Activated naive CD8-positive, alpha-beta T cell treated with anti-CD3 and anti-CD28 coated beads, Interleukin-2, amount 10 ng/mL, durations not matched to agents 7 days and 5 days (primary cell): ENCODE data around the gene CFAP410. TPM values are rescaled to one million over a fixed set of nuclear protein-coding genes. Genes with fewer than 3 reads are reported as not detected.

Experiments used
- ATAC-seq: fragments of 150-1000 bp; cut with Tn5 transposase; one replicate; pipeline ENCODE4 v1.10.0; 2021; ENCODE audit warnings: low read depth, moderate library complexity
- POLR2A ChIA-PET: fragments of 350-600 bp; sonication (Branson Sonifier 250); formaldehyde crosslinking; loops from one replicate; lab custom pipeline; 2021; ENCODE audit warnings: antibody characterized with exemption; lab: Charles Lee
- DNase-seq: peaks from one replicate; pipeline ENCODE4 v3.0.0; 2021
- H3K27ac Mint-ChIP-seq: one replicate; pipeline ENCODE4 v1.8.0; 2022; ENCODE audit warnings: mild to moderate bottlenecking, mixed read lengths
- H3K27me3 Mint-ChIP-seq: one replicate; pipeline ENCODE4 v1.8.0; 2022; ENCODE audit warnings: mild to moderate bottlenecking, moderate library complexity, mixed read lengths
- H3K36me3 Mint-ChIP-seq: one replicate; pipeline ENCODE4 v1.8.0; 2021; ENCODE audit warnings: mild to moderate bottlenecking, mixed read lengths
- H3K4me1 Mint-ChIP-seq: one replicate; pipeline ENCODE4 v1.8.0; 2021; ENCODE audit warnings: mixed read lengths
- H3K4me3 Mint-ChIP-seq: one replicate; pipeline ENCODE4 v1.8.0; 2022; ENCODE audit warnings: mild to moderate bottlenecking, moderate library complexity, mixed read lengths
- H3K9me3 Mint-ChIP-seq: one replicate; pipeline ENCODE4 v1.8.0; 2021; ENCODE audit warnings: mixed read lengths
- total RNA-seq, 2 experiments: library from RNA; stranded (reverse); gene quantifications; one replicate each; pipeline ENCODE4 v1.2.3, GENCODE V29; 2021

Gene CFAP410
- total RNA-seq, 2 experiments from 2014 or later, result 23.7 TPM

DNA sequence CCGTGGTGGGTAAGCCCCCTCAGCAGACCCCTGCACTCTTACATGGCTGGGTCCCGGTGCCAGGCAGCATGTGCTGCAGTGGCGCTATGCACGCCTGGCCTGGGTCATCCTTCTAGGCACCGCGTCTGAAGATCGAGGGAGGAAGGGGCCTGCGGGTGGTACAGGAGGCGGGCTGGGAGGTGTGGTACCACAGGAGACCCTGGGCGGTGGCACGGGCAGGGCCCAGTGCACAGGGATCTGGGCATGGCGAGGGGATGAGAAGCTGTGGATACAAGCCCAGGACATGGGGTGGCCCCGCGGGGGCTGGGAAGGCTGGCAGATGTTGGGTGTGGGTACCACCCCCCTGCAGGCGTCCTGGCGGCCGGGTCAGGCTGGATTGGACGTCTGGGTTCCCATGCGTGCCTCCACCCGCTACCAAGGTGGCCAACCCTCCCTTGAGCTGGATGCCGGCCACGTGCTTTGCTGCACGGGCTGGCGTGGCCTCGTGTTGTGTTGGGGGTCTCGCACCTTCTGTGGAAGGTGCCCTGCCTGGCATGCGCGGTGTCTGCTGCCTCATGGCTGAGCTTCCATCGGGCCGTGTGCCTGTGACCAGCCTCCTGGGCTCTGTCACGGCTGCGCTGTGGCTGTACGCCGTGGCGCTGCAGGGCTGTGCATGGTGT is 19.7 kb downstream of the CFAP410 start:
- Mint-ChIP-seq H3K9me3 (no peaks in the 10 kb centered on the region), H3K4me1 (no peaks in the 10 kb centered on the region), H3K27ac (no peak overlapping the region), H3K27me3 (no peaks in the 10 kb centered on the region), H3K4me3 (no peak overlapping the region), H3K36me3 (peaks cover 3% of the 10 kb centered on the region)
- POLR2A ChIA-PET, result no interaction called here
- DNase-seq (no peak), ATAC-seq (no peak)

DNA sequence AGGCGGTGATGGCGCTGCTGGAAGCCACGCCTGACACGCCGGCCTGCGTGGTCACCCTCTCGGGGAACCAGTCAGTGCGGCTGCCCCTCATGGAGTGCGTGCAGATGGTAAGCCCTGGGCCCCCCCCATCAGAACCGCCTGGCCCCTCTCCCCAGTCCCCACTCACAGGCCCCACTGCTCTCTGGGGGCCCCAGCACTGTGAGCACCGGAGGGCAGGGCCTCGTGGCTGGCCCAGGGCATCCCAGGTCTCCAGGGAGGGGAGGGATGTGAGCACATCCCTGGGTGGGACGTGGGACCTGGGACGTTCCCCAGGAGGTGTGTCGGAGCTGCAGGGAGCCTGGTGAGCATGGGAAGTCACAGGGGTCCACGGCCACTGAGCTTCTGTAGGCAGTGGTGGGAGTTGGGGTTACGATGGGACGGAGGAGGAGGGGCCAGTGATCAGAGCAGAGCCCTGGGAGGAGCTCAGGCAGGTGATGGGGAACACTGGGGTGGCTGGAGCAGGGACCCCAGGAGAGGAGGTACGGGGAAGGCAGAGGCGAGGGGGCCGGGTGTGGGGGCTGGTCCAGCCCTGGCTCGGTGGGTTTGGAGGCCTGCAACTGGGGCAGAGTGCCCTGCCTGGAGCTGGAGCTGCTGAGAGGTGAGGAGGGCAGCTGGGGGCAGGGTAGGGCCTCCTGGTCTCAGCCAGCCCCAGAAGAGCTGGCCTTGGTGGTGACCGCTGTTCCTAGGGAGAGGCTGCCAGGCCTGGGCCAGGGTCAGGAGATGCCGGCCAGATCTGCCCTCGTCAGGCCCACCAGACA is 20.5 kb downstream of the CFAP410 start:
- Mint-ChIP-seq H3K27ac (no peak overlapping the region), H3K36me3 (peaks cover 3% of the 10 kb centered on the region), H3K4me1 (no peaks in the 10 kb centered on the region), H3K27me3 (no peaks in the 10 kb centered on the region), H3K4me3 (no peak overlapping the region), H3K9me3 (no peaks in the 10 kb centered on the region)
- DNase-seq, result no peak
- ATAC-seq, result no peak
- POLR2A ChIA-PET, result no interaction called here

DNA sequence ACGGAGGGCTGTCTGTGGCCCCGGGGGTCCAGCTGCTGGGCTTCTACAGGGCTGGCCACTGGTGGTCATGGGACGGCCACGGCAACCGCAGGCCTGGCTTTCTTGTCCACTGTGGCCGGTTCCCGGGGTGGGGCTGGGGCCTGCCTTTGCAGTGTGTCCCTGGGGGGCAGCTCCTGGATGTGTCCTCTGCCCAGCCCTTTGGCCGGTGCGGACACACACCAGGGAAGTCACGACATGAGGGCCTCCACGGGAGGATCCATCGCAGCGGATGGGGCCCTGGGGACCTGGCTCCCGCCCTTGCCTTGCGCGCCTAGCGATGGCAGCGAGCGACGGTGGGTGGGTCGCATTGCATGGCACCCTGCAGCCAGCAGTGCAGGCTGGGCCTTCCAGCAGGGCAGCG is 21.3 kb downstream of the CFAP410 start:
- ATAC-seq, result no peak
- POLR2A ChIA-PET, result no interaction called here
- no peak for DNase-seq

DNA sequence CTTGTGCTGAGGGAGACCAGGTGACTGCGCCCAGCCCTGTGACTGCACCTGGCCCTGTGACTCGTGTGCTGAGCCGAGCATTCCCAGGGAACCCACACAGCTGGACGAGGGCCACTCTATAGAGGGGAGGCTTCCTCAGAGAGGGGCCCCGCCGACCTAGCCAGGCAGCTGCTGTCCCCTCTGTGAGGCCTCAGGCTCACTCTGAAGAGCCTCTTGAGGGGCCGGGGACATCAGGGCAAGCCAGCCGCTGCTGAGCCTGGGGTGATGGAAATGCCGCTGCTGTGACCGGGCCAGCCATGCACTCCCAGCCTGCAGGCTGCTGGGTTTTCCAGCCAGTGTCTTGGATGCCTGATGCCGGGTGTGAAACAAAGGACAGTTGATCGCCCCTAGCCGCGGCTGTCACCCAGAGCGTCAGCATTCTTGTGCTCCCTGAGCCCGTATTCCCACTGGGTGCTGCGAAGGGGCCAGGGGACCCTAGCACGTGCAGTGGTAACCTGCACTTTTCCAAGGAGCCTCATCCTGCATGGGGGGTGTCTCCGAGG is 21.9 kb downstream of the CFAP410 start:
- no peaks in the 10 kb centered on the region for H3K27me3 Mint-ChIP-seq
- DNase-seq, result no peak
- H3K9me3 Mint-ChIP-seq, result no peaks in the 10 kb centered on the region
- H3K4me1 Mint-ChIP-seq, result no peaks in the 10 kb centered on the region
- no peak overlapping the region for H3K4me3 Mint-ChIP-seq
- POLR2A ChIA-PET, result no interaction called here
- H3K27ac Mint-ChIP-seq, result no peak overlapping the region
- peaks cover 3% of the 10 kb centered on the region for H3K36me3 Mint-ChIP-seq
- ATAC-seq, result no peak

More for the DNA sequence above, 21.3 kb downstream of the CFAP410 start:
- Mint-ChIP-seq H3K9me3 (no peaks in the 10 kb centered on the region), H3K27me3 (no peaks in the 10 kb centered on the region), H3K27ac (no peak overlapping the region), H3K4me1 (no peaks in the 10 kb centered on the region), H3K36me3 (peaks cover 3% of the 10 kb centered on the region), H3K4me3 (no peak overlapping the region)

DNA sequence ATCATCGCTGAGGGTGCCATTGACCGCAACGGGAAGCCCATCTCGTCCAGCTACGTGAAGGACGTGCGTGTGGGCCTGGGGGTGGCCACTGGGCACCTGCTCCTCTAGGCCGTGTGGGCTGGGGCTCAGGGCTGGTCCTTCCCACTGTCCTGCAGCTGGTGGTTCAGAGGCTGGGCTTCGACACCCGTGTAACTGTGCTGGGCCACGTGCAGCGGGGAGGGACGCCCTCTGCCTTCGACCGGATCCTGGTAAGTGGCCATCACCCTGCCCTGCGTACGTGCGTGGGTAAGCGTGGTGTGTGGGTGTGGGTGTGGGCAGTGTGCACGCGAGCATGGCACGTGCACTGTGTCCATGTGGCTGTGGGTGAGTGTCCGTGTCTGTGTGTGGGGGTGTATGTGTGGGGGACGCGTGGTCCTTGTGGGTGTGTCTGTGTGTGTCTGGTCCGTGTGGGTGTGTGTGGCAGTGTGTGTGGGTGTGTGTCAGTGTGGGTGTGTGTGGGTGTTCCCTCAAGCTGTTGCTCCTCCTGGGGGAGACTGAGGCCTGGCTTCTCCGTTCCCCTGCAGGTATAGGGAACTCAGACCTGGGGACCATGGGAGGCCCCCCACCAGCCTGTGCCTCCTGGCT is 22.8 kb downstream of the CFAP410 start:
- Mint-ChIP-seq H3K9me3 (no peaks in the 10 kb centered on the region), H3K4me1 (no peaks in the 10 kb centered on the region), H3K27me3 (no peaks in the 10 kb centered on the region), H3K27ac (no peak overlapping the region), H3K36me3 (peaks cover 1% of the 10 kb centered on the region), H3K4me3 (no peak overlapping the region)
- ATAC-seq, result no peak
- DNase-seq, result no peak
- POLR2A ChIA-PET, result no interaction called here

DNA sequence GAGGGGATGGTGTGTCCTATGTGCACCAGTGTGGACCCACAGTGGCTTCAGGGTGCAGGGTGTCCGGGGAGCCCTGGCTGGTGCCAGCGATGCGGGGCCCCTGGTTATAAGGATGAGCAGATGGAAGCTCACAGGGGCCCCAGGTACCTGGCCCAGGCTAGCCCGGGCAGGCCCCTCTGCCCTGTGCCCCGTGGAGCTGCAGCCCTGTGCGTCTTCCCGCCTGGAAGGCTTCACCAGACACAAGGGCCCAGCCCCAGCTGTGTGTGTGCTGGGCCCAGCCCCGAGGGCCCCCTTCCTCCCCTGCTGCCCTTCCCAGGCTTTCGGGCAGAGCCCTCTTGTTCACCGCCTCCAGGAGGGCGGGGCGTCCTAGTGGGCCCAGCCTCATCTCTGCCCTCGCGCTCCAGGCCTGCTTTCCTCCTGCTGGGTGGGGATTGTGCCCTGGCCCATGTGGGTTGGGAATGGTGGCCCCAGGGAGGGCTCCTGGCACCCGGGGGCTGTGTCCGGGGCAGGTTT is 23.4 kb downstream of the CFAP410 start:
- DNase-seq (no peak), ATAC-seq (no peak)
- POLR2A ChIA-PET, result no interaction called here
- Mint-ChIP-seq H3K9me3 (no peaks in the 10 kb centered on the region), H3K36me3 (peaks cover 7% of the 10 kb centered on the region), H3K27me3 (no peaks in the 10 kb centered on the region), H3K27ac (no peak overlapping the region), H3K4me3 (no peak overlapping the region), H3K4me1 (no peaks in the 10 kb centered on the region)

DNA sequence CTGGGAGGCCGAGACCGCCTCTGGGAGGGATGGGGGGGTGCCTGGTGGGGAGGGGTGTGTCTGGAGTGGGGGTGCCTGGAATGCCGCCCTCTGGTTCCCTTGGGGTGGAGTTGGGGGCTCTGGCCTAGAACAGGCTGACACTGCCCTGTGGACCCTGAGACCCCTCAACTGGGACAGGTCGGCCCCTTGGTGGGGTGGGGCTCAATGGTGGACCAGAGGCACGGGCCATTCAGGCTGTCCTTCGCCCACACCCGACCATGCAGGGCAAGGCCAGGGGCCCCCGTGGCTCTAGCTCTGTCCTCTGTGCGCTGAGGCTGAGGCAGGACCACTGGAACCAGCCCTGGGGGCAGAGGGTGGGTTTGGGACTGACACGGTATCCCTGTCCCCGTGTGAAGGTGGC is 24.6 kb downstream of the CFAP410 start:
- peaks cover 7% of the 10 kb centered on the region for H3K36me3 Mint-ChIP-seq
- H3K27ac Mint-ChIP-seq, result no peak overlapping the region
- DNase-seq (no peak), ATAC-seq (no peak)
- H3K4me3 Mint-ChIP-seq, result no peak overlapping the region
- no peaks in the 10 kb centered on the region for H3K27me3 Mint-ChIP-seq
- POLR2A ChIA-PET, result no interaction called here
- H3K4me1 Mint-ChIP-seq, result no peaks in the 10 kb centered on the region
- H3K9me3 Mint-ChIP-seq, result no peaks in the 10 kb centered on the region

DNA sequence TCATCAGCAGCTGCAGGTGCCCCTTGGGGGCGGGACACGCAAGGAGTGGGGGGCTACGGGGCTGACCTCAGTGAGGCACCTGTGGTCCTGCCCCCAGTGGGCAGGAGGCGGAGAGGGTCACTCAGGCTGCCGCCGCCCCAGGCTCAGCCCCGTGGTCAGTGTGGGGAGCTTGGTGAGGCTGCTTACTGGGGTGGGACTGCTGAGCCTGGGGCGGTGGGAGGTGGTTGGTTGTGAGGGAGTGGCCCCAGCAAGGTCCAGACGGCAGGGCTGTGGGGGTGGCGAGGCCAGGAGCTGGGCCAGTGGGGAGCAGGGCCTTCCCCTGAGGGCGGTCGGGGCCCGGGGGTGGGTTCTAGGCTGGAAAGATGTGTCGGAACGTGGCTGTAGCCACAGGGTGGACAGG is 25.1 kb downstream of the CFAP410 start:
- Mint-ChIP-seq H3K4me3 (no peak overlapping the region), H3K9me3 (no peaks in the 10 kb centered on the region), H3K27me3 (no peaks in the 10 kb centered on the region), H3K4me1 (no peaks in the 10 kb centered on the region), H3K27ac (no peak overlapping the region), H3K36me3 (peaks cover 7% of the 10 kb centered on the region)
- POLR2A ChIA-PET, result no interaction called here
- DNase-seq (no peak), ATAC-seq (no peak)

DNA sequence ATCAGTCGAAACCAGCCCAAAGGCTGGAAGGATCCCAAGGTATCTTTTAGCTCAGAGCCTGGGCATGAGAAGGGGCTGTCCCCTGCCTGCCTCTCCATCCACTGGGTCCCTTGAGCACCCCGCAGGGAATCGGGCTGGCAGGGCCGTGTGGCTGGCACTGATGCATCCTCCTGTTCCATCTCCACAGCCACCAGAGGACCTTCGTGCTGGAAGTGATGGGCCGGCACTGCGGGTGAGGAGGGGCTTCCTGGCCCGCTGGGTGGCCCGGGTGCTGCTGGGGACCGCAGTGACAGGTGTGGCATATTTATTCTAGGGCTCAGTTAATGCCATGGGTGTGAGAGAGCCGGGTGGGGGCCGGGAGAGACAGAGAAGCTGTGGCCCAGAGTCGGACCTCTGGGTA is 25.7 kb downstream of the CFAP410 start:
- no peaks in the 10 kb centered on the region for H3K27me3 Mint-ChIP-seq
- H3K27ac Mint-ChIP-seq, result no peak overlapping the region
- ATAC-seq (no peak), DNase-seq (no peak)
- no peaks in the 10 kb centered on the region for H3K4me1 Mint-ChIP-seq
- peaks cover 5% of the 10 kb centered on the region for H3K36me3 Mint-ChIP-seq
- no peaks in the 10 kb centered on the region for H3K9me3 Mint-ChIP-seq
- H3K4me3 Mint-ChIP-seq, result no peak overlapping the region
- POLR2A ChIA-PET, result no interaction called here

DNA sequence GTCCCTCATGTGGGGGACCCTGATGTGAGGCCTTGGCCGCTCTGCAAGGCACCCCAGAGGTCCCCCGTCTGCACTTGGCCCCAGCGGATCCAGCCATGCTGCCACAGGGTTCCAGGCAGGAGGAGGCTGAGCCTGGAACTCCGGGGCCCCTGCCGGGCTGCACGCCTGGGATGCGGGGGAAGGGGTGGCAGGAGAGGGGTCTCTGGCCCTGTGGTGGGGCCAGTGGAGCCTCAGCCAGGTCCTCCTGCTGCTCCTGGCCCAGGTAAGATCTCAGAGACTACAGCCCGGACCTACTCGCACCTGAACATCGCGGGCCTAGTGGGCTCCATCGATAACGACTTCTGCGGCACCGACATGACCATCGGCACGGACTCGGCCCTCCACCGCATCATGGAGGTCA is 26.5 kb downstream of the CFAP410 start:
- H3K4me1 Mint-ChIP-seq, result no peaks in the 10 kb centered on the region
- peaks cover 10% of the 10 kb centered on the region for H3K36me3 Mint-ChIP-seq
- DNase-seq (no peak), ATAC-seq (no peak)
- no peak overlapping the region for H3K4me3 Mint-ChIP-seq
- no peaks in the 10 kb centered on the region for H3K9me3 Mint-ChIP-seq
- POLR2A ChIA-PET, result no interaction called here
- H3K27ac Mint-ChIP-seq, result no peak overlapping the region
- H3K27me3 Mint-ChIP-seq, result no peaks in the 10 kb centered on the region

DNA sequence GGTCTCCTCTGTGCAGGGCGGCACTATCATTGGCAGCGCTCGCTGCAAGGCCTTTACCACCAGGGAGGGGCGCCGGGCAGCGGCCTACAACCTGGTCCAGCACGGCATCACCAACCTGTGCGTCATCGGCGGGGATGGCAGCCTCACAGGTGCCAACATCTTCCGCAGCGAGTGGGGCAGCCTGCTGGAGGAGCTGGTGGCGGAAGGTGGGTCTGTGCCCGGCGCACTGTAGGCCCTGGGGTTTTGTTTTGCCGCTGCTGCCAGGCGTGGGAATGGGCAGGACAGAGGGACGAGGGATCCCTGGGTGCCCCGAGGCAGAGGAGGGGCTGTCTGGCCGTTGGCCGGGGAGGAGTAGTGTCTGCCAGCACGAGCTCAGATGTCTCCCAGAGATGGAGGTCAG is 27.1 kb downstream of the CFAP410 start:
- DNase-seq, result no peak
- POLR2A ChIA-PET, result no interaction called here
- no peaks in the 10 kb centered on the region for H3K9me3 Mint-ChIP-seq
- H3K36me3 Mint-ChIP-seq, result peaks cover 10% of the 10 kb centered on the region
- no peaks in the 10 kb centered on the region for H3K27me3 Mint-ChIP-seq
- H3K4me1 Mint-ChIP-seq, result no peaks in the 10 kb centered on the region
- no peak overlapping the region for H3K27ac Mint-ChIP-seq
- ATAC-seq, result no peak
- no peak overlapping the region for H3K4me3 Mint-ChIP-seq

DNA sequence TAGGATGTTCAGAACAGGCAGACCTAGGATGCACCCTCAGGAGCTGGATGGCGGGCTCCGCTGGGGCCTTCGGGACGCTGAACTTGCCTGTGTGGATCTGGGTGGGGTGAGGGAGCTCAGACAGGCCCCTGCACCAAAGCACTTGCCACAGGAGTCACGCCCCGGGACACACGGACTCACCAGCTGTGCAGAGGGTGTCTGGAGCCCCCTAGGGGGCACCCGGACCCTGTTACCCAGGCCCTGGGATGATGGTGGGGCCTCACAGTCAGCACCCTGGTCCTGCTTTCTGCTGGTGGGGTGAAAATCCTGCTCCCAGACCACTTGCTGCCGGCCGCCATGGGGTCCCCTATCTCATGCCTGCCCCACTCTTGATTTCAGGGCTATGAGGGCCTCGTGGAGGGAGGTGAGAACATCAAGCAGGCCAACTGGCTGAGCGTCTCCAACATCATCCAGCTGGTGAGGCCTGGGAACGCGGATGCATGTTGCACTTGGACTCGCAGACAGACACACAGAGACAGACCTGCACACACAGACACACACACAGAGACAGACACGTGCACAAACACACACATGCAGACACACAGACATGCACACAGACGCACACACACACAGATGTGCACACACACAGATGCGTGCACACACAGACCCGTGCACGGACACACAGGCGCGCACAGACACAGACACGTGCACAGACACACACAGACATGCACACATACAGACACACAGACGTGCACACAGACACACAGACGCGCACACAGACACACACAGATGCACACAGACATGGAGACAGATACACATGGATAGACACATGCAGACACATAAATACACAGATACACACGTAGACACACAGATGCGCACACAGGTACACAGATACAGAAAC is 28.3 kb downstream of the CFAP410 start:
- Mint-ChIP-seq H3K4me1 (no peaks in the 10 kb centered on the region), H3K9me3 (no peaks in the 10 kb centered on the region), H3K36me3 (peaks cover 10% of the 10 kb centered on the region), H3K27me3 (no peaks in the 10 kb centered on the region), H3K27ac (no peak overlapping the region), H3K4me3 (no peak overlapping the region)
- POLR2A ChIA-PET, result no interaction called here
- no peak for DNase-seq
- no peak for ATAC-seq
